ENCODE measurements around the gene SLC25A24. TPM values are rescaled to one million over a fixed set of nuclear protein-coding genes. Genes with fewer than 3 reads are reported as not detected.

Gene SLC25A24
- total RNA-seq, 1 experiment from 2014 or later, result 23.6 TPM

DNA sequence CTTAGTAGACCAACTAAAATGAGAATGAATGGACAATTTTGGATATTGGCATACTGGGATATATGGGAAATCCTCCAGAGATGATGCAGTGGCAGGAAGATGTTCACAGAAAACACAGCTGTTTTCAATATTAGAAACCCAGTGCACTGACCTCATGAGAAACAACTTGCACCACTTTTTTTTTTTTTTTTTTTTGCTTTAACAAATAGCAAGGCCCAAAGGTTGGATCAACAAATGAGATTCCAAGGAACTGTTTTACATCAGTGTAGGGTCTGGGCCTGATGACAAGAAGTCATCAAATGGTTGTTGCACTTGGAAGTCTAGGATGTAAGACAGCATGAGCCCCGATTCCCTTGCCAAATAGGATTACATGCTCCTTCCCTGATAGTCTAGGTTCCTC is 110.7 kb downstream of the SLC25A24 start:
- no peaks in the 10 kb centered on the region for H3K9me2 ChIP-seq (ENCODE audit: insufficient read depth)
- H3K36me3 ChIP-seq (ENCODE audit: control insufficient read depth in 1 of 2, insufficient read depth in 2 of 2, low read length in 2 of 2), result no peaks in the 10 kb centered on the region
- TF ChIP-seq, protein P1, sequence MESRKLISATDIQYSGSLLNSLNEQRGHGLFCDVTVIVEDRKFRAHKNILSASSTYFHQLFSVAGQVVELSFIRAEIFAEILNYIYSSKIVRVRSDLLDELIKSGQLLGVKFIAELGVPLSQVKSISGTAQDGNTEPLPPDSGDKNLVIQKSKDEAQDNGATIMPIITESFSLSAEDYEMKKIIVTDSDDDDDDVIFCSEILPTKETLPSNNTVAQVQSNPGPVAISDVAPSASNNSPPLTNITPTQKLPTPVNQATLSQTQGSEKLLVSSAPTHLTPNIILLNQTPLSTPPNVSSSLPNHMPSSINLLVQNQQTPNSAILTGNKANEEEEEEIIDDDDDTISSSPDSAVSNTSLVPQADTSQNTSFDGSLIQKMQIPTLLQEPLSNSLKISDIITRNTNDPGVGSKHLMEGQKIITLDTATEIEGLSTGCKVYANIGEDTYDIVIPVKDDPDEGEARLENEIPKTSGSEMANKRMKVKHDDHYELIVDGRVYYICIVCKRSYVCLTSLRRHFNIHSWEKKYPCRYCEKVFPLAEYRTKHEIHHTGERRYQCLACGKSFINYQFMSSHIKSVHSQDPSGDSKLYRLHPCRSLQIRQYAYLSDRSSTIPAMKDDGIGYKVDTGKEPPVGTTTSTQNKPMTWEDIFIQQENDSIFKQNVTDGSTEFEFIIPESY (IDR thresholded peaks at IDR 0.05; ENCODE audit: extremely low read depth, insufficient replicate concordance, low read length), result no peak
- TF ChIP-seq, protein P2, sequence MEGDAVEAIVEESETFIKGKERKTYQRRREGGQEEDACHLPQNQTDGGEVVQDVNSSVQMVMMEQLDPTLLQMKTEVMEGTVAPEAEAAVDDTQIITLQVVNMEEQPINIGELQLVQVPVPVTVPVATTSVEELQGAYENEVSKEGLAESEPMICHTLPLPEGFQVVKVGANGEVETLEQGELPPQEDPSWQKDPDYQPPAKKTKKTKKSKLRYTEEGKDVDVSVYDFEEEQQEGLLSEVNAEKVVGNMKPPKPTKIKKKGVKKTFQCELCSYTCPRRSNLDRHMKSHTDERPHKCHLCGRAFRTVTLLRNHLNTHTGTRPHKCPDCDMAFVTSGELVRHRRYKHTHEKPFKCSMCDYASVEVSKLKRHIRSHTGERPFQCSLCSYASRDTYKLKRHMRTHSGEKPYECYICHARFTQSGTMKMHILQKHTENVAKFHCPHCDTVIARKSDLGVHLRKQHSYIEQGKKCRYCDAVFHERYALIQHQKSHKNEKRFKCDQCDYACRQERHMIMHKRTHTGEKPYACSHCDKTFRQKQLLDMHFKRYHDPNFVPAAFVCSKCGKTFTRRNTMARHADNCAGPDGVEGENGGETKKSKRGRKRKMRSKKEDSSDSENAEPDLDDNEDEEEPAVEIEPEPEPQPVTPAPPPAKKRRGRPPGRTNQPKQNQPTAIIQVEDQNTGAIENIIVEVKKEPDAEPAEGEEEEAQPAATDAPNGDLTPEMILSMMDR (IDR thresholded peaks at IDR 0.05 in 2 of 3, conservative IDR thresholded peaks at IDR 0.05 in 1 of 3; ENCODE audit: borderline replicate concordance in 1 of 3, insufficient read depth in 1 of 3, low read depth in 2 of 3, low read length in 2 of 3), result no peak
- TF ChIP-seq POLR2A (IDR thresholded peaks at IDR 0.05; ENCODE audit: borderline replicate concordance, extremely low read depth, insufficient read depth, insufficient read length) (no peak), SRF (IDR thresholded peaks at IDR 0.05; ENCODE audit: low read depth) (no peak), FOSL1 (IDR thresholded peaks at IDR 0.05; ENCODE audit: low read depth) (no peak), EGR1 (IDR thresholded peaks at IDR 0.05; ENCODE audit: low read depth) (no peak), RAD21 (IDR thresholded peaks at IDR 0.05; ENCODE audit: low read depth) (no peak), SP1 (IDR thresholded peaks at IDR 0.05; ENCODE audit: low read depth) (no peak), ELF1 (IDR thresholded peaks at IDR 0.05; ENCODE audit: borderline replicate concordance, low read depth) (no peak), ZFX (IDR thresholded peaks at IDR 0.05) (no peak), SIN3A (IDR thresholded peaks at IDR 0.05; ENCODE audit: low read depth) (no peak), CEBPB (IDR thresholded peaks at IDR 0.05; ENCODE audit: low read depth) (no peak), EZH2phosphoT487 (IDR thresholded peaks at IDR 0.05; ENCODE audit: borderline replicate concordance) (no peak), TCF7L2 (IDR thresholded peaks at IDR 0.05; ENCODE audit: borderline replicate concordance, extremely low read depth, insufficient read depth, insufficient read length) (no peak), YY1 (IDR thresholded peaks at IDR 0.05; ENCODE audit: extremely low read depth, insufficient replicate concordance, low read depth, low read length) (no peak), POLR2AphosphoS5 (IDR thresholded peaks at IDR 0.05; ENCODE audit: low read depth, low read length) (no peak), EZH2 (IDR thresholded peaks at IDR 0.05) (no peak)
- TF ChIP-seq, protein P3, sequence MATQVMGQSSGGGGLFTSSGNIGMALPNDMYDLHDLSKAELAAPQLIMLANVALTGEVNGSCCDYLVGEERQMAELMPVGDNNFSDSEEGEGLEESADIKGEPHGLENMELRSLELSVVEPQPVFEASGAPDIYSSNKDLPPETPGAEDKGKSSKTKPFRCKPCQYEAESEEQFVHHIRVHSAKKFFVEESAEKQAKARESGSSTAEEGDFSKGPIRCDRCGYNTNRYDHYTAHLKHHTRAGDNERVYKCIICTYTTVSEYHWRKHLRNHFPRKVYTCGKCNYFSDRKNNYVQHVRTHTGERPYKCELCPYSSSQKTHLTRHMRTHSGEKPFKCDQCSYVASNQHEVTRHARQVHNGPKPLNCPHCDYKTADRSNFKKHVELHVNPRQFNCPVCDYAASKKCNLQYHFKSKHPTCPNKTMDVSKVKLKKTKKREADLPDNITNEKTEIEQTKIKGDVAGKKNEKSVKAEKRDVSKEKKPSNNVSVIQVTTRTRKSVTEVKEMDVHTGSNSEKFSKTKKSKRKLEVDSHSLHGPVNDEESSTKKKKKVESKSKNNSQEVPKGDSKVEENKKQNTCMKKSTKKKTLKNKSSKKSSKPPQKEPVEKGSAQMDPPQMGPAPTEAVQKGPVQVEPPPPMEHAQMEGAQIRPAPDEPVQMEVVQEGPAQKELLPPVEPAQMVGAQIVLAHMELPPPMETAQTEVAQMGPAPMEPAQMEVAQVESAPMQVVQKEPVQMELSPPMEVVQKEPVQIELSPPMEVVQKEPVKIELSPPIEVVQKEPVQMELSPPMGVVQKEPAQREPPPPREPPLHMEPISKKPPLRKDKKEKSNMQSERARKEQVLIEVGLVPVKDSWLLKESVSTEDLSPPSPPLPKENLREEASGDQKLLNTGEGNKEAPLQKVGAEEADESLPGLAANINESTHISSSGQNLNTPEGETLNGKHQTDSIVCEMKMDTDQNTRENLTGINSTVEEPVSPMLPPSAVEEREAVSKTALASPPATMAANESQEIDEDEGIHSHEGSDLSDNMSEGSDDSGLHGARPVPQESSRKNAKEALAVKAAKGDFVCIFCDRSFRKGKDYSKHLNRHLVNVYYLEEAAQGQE (IDR thresholded peaks at IDR 0.05; ENCODE audit: low read depth), result no peak
- TF ChIP-seq, protein P4, sequence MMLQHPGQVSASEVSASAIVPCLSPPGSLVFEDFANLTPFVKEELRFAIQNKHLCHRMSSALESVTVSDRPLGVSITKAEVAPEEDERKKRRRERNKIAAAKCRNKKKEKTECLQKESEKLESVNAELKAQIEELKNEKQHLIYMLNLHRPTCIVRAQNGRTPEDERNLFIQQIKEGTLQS (IDR thresholded peaks at IDR 0.05), result no peak
- no peaks in the 10 kb centered on the region for H3K4me1 ChIP-seq (ENCODE audit: control insufficient read depth in 1 of 2, insufficient read depth in 2 of 2, low read length in 2 of 2)
- no peak overlapping the region for H3K4me3 ChIP-seq (replicated peaks in 1 of 2; ENCODE audit: low read depth in 1 of 2, low read length in 2 of 2)
- ChIA-PET CTCF (no interaction called here), POLR2A (no interaction called here), RAD21 (ENCODE audit: low non-redundant PET in 1 of 2, low total read pairs in 2 of 2, uncharacterized antibody in 2 of 2, unreplicated experiment in 2 of 2) (no interaction called here)
- no peaks in the 10 kb centered on the region for H3K79me2 ChIP-seq (ENCODE audit: insufficient read depth, low read length)
- DNase-seq (ENCODE audit: low read depth, low spot score), result no peak
- H2AFZ ChIP-seq (ENCODE audit: low read depth, low read length, poor library complexity, severe bottlenecking), result no peak overlapping the region
- H3K27me3 ChIP-seq (ENCODE audit: insufficient read depth, low read length), result peaks cover 63% of the 10 kb centered on the region
- intact Hi-C loops (cut with micrococcal nuclease), result no loop called here
- no peak overlapping the region for H3K9ac ChIP-seq (ENCODE audit: low read length)
- no peak overlapping the region for H3K27ac ChIP-seq (ENCODE audit: low read depth, low read length)
- no peaks in the 10 kb centered on the region; the same call in 1 of the 2 replicates for H4K20me1 ChIP-seq (ENCODE audit: insufficient read depth)
- no peak overlapping the region for H3K4me2 ChIP-seq (ENCODE audit: low read length)
- ATAC-seq, result no peak
- no peaks in the 10 kb centered on the region for H3K9me3 ChIP-seq (ENCODE audit: control insufficient read depth in 1 of 2, insufficient read depth in 1 of 2, low read depth in 1 of 2, low read length in 2 of 2)
- no TSS peak for BruUV-seq (replicated peaks)
